GM23338 (cell line): ENCODE data around the gene PKIB. TPM values are rescaled to one million over a fixed set of nuclear protein-coding genes. Genes with fewer than 3 reads are reported as not detected.

ENCODE experiments used
- ATAC-seq: fragments of 200-7000 bp; cut with Tn5 transposase; 3 replicates; pipeline ENCODE4 v1.9.1; 2020
- DNase-seq: peaks from one replicate; pipeline ENCODE4 v3.0.0-alpha.2; 2015; ENCODE audit warnings: low spot score
- H2AFZ ChIP-seq: fragments of 200-600 bp; sonication (generic); 2 replicates; pipeline ENCODE4 v1.8.0; 2016; ENCODE audit warnings: antibody characterized with exemption, mild to moderate bottlenecking, moderate library complexity
- H3F3A ChIP-seq: fragments of 200-600 bp; sonication (generic); replicated peaks from 2 replicates; pipeline ENCODE4 v1.8.0; 2017; ENCODE audit warnings: antibody characterized with exemption, mixed run types, low read depth
- H3K27ac ChIP-seq: fragments of 200-600 bp; sonication (generic); 2 replicates; pipeline ENCODE4 v1.6.1; 2016; ENCODE audit warnings: low read depth
- H3K27me3 ChIP-seq: fragments of 200-600 bp; sonication (generic); 2 replicates; pipeline ENCODE4 v1.8.0; 2016; ENCODE audit warnings: mild to moderate bottlenecking, mixed run types, moderate library complexity; ENCODE audit not compliant: insufficient read depth
- H3K36me3 ChIP-seq: fragments of 200-600 bp; sonication (generic); 2 replicates; pipeline ENCODE4 v1.8.0; 2016; ENCODE audit warnings: mild to moderate bottlenecking; ENCODE audit not compliant: insufficient read depth
- H3K4me1 ChIP-seq: fragments of 200-600 bp; sonication (generic); 2 replicates; pipeline ENCODE4 v1.8.0; 2016; ENCODE audit warnings: mild to moderate bottlenecking, moderate library complexity; ENCODE audit not compliant: insufficient read depth
- H3K4me2 ChIP-seq: fragments of 200-600 bp; sonication (generic); 2 replicates; pipeline ENCODE4 v1.7.1; 2017; ENCODE audit warnings: mixed run types
- H3K4me3 ChIP-seq: fragments of 200-600 bp; sonication (generic); 2 replicates; pipeline ENCODE4 v1.6.1; 2016; ENCODE audit warnings: mixed run types
- H3K79me2 ChIP-seq: fragments of 200-600 bp; sonication (generic); replicated peaks from 2 replicates; pipeline ENCODE4 v1.8.0; 2017; ENCODE audit warnings: mild to moderate bottlenecking; ENCODE audit not compliant: insufficient read depth
- H3K9me2 ChIP-seq: fragments of 200-600 bp; sonication (generic); 2 replicates; pipeline ENCODE4 v1.8.0; 2017; ENCODE audit not compliant: insufficient read depth
- H4K20me1 ChIP-seq: fragments of 200-600 bp; sonication (generic); replicated peaks from 2 replicates; pipeline ENCODE4 v1.8.0; 2017; ENCODE audit warnings: mild to moderate bottlenecking; ENCODE audit not compliant: insufficient read depth
- H3K27ac Mint-ChIP-seq: 2 replicates; pipeline ENCODE4 v1.8.0; 2020; ENCODE audit warnings: inconsistent platforms, mild to moderate bottlenecking, moderate library complexity, mixed read lengths
- H3K27me3 Mint-ChIP-seq: 3 replicates; pipeline ENCODE4 v1.8.0; 2022; ENCODE audit warnings: low read depth, mild to moderate bottlenecking, moderate library complexity, mixed read lengths, inconsistent platforms; ENCODE audit not compliant: insufficient read depth, poor library complexity
- H3K36me3 Mint-ChIP-seq: 3 replicates; pipeline ENCODE4 v1.8.0; 2021; ENCODE audit warnings: low read depth, mild to moderate bottlenecking, inconsistent platforms, moderate library complexity, mixed read lengths
- H3K4me1 Mint-ChIP-seq: 3 replicates; pipeline ENCODE4 v1.8.0; 2020; ENCODE audit warnings: mild to moderate bottlenecking, inconsistent platforms, mixed read lengths
- H3K4me3 Mint-ChIP-seq: 3 replicates; pipeline ENCODE4 v1.8.0; 2021; ENCODE audit warnings: moderate library complexity, mild to moderate bottlenecking, inconsistent platforms, mixed read lengths
- H3K9me3 Mint-ChIP-seq: 3 replicates; pipeline ENCODE4 v1.8.0; 2020; ENCODE audit warnings: moderate library complexity, mild to moderate bottlenecking, inconsistent platforms, mixed read lengths
- CREB1 ChIP-seq: fragments of 250-450 bp; sonication (Bioruptor Pico); IDR thresholded peaks from 2 replicates; pipeline ENCODE4 v1.5.0; 2020; ENCODE audit warnings: low read depth, mild to moderate bottlenecking, moderate library complexity
- CTCF ChIP-seq, 2 experiments: fragments of 200-600 bp in 1 of 2; sonication (generic) in 1 of 2; conservative IDR thresholded peaks; 2 replicates each; pipeline versions ENCODE4 v1.5.1 to v1.6.1; 2016 to 2017; ENCODE audit warnings: antibody characterized with exemption in 2 of 2, low read depth in 2 of 2, mild to moderate bottlenecking in 2 of 2, moderate library complexity in 1 of 2
- EZH2 ChIP-seq: fragments of 200-600 bp; sonication (generic); IDR thresholded peaks from one replicate; pipeline ENCODE4 v1.8.0; 2017; ENCODE audit warnings: antibody characterized with exemption, mild to moderate bottlenecking, low read depth; ENCODE audit not compliant: unreplicated experiment
- EZH2phosphoT487 ChIP-seq: fragments of 200-600 bp; sonication (generic); IDR thresholded peaks from one replicate; pipeline ENCODE4 v1.8.1; 2018; ENCODE audit warnings: antibody characterized with exemption; ENCODE audit not compliant: unreplicated experiment
- JUNB ChIP-seq: IDR thresholded peaks from one replicate; pipeline ENCODE4 v1.6.1; 2016; ENCODE audit warnings: antibody characterized with exemption; ENCODE audit not compliant: unreplicated experiment
- NANOG ChIP-seq: IDR thresholded peaks from 2 replicates; pipeline ENCODE4 v1.6.1; 2016; ENCODE audit warnings: antibody characterized with exemption, borderline replicate concordance
- POLR2AphosphoS5 ChIP-seq: IDR thresholded peaks from 2 replicates; pipeline ENCODE4 v1.6.1; 2016; ENCODE audit warnings: antibody characterized with exemption, low read depth
- STAT1 ChIP-seq: IDR thresholded peaks from one replicate; pipeline ENCODE4 v1.6.1; 2016; ENCODE audit warnings: antibody characterized with exemption; ENCODE audit not compliant: unreplicated experiment
- ZNF114 ChIP-seq: fragments of 250-450 bp; sonication (Bioruptor Pico); IDR thresholded peaks from 2 replicates; pipeline ENCODE4 v1.5.0; 2020; ENCODE audit warnings: mild to moderate bottlenecking, moderate library complexity
- ZNF331 ChIP-seq: fragments of 250-450 bp; sonication (Bioruptor Pico); IDR thresholded peaks from 2 replicates; pipeline ENCODE4 v1.5.0; 2020; ENCODE audit warnings: low read depth, mild to moderate bottlenecking, moderate library complexity
- ZNF462 ChIP-seq: fragments of 250-450 bp; sonication (Bioruptor Pico); IDR thresholded peaks from 2 replicates; pipeline ENCODE4 v1.5.0; 2020; ENCODE audit warnings: mild to moderate bottlenecking, moderate library complexity
- polyA plus RNA-seq: library from polyadenylated mRNA; unstranded; fragments of >200 nt; fragmentation: Nextera tagmentation; extraction: Ambion mirVana; gene quantifications from 2 replicates; pipeline ENCODE4 v1.2.1, GENCODE V29; 2016
- total RNA-seq: library from RNA; depleted of rRNA; stranded (reverse); fragments of >200 nt; shearing (Covaris generic); gene quantifications from 2 replicates; pipeline ENCODE4 v1.2.3, GENCODE V29; 2014
- TF ChIP-seq, protein P1 (sequence below): IDR thresholded peaks from one replicate; pipeline ENCODE4 v1.6.1; 2018; ENCODE audit warnings: antibody characterized with exemption; ENCODE audit not compliant: unreplicated experiment

PKIB gene
- total and polyA plus RNA-seq, 2 experiments from 2014 or later = 125 to 170 TPM

DNA sequence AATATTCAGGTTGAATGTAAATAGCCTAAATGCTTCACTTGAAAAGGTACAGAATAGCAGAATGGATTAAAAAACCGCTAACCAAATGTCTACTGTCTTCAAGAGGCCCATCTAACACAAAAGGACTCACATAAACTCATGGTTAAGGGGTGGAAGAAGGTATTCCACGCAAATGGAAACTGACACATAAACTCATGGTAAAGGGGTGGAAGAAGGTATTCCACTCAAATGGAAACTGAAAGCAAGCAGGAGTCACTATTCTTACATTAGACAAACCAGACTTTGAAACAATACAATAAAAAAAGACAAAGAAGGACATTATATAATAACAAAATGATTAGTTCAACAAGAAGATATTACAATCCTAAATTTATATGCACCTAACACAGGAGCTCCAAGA is 38.3 kb upstream of the PKIB start:
- ATAC-seq (no peak), DNase-seq (no peak)
- Mint-ChIP-seq H3K27me3 (peaks cover 8% of the 10 kb centered on the region), H3K4me1 (no peaks in the 10 kb centered on the region), H3K9me3 (peaks cover 76% of the 10 kb centered on the region), H3K36me3 (peaks cover 92% of the 10 kb centered on the region), H3K27ac (no peak overlapping the region), H3K4me3 (no peak overlapping the region)
- Histone ChIP-seq H3K9me2 (no peaks in the 10 kb centered on the region; the same call in 1 of the 2 replicates), H2AFZ (no peak overlapping the region), H3K36me3 (no peaks in the 10 kb centered on the region), H3K4me2 (no peak overlapping the region), H3K4me3 (no peak overlapping the region), H3K4me1 (no peaks in the 10 kb centered on the region), H4K20me1 (peaks cover 14% of the 10 kb centered on the region), H3F3A (no peaks in the 10 kb centered on the region), H3K27me3 (no peaks in the 10 kb centered on the region), H3K79me2 (0 out of 2 replicates have a peak, but pooled peaks cover 8% of the 10 kb centered on the region), H3K27ac (no peak overlapping the region)
- no peak for TF ChIP-seq STAT1
- no peak for TF ChIP-seq CREB1 (CRISPR knock-in tag)
- no peak for TF ChIP-seq ZNF114 (CRISPR knock-in tag)
- TF ChIP-seq ZNF331 = no peak
- TF ChIP-seq CTCF (conservative IDR thresholded peaks at IDR 0.05; ENCODE audit: low read depth in 2 of 2) = no peak
- no peak for TF ChIP-seq POLR2AphosphoS5
- no peak for TF ChIP-seq EZH2
- TF ChIP-seq ZNF462 (CRISPR knock-in tag) = no peak
- TF ChIP-seq EZH2phosphoT487 = no peak
- no peak for TF ChIP-seq NANOG
- TF ChIP-seq JUNB = no peak
- TF ChIP-seq, protein P1, sequence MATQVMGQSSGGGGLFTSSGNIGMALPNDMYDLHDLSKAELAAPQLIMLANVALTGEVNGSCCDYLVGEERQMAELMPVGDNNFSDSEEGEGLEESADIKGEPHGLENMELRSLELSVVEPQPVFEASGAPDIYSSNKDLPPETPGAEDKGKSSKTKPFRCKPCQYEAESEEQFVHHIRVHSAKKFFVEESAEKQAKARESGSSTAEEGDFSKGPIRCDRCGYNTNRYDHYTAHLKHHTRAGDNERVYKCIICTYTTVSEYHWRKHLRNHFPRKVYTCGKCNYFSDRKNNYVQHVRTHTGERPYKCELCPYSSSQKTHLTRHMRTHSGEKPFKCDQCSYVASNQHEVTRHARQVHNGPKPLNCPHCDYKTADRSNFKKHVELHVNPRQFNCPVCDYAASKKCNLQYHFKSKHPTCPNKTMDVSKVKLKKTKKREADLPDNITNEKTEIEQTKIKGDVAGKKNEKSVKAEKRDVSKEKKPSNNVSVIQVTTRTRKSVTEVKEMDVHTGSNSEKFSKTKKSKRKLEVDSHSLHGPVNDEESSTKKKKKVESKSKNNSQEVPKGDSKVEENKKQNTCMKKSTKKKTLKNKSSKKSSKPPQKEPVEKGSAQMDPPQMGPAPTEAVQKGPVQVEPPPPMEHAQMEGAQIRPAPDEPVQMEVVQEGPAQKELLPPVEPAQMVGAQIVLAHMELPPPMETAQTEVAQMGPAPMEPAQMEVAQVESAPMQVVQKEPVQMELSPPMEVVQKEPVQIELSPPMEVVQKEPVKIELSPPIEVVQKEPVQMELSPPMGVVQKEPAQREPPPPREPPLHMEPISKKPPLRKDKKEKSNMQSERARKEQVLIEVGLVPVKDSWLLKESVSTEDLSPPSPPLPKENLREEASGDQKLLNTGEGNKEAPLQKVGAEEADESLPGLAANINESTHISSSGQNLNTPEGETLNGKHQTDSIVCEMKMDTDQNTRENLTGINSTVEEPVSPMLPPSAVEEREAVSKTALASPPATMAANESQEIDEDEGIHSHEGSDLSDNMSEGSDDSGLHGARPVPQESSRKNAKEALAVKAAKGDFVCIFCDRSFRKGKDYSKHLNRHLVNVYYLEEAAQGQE = no peak
